Ovary (tissue), 9 donors: ENCODE results near the gene IMMP2L. TPM values are rescaled to one million over a fixed set of nuclear protein-coding genes. Genes with fewer than 3 reads are reported as not detected.

ENCODE experiments used
- DNase-seq, 5 donors: peaks; one replicate each; pipeline ENCODE4 v3.0.0-alpha.2; 2019 to 2020
- H3K27ac ChIP-seq, 2 donors: fragments of 200-600 bp; one replicate each; pipeline versions ENCODE4 v1.5.1 to v1.8.0; 2019 to 2022
- H3K27me3 ChIP-seq: fragments of 200-600 bp; one replicate; pipeline ENCODE4 v1.8.0; 2022
- H3K36me3 ChIP-seq: fragments of 200-600 bp; sonication (generic); one replicate; pipeline ENCODE4 v1.5.1; 2019
- H3K4me1 ChIP-seq: one replicate; pipeline ENCODE4 v1.8.1; 2013; ENCODE audit warnings: mild to moderate bottlenecking, moderate library complexity; ENCODE audit not compliant: insufficient read depth
- H3K4me3 ChIP-seq: fragments of 200-600 bp; sonication (generic); one replicate; pipeline ENCODE4 v1.5.1; 2017
- H3K9me3 ChIP-seq, 2 donors: fragments of 200-600 bp in 1 of 2; sonication (generic) in 1 of 2; one replicate each; pipeline versions ENCODE4 v1.5.1 to v1.8.1; 2013 to 2019; ENCODE audit warnings: mild to moderate bottlenecking in 1 of 2, moderate library complexity in 1 of 2
- EP300 ChIP-seq: sonication (generic); formaldehyde crosslinking; IDR thresholded peaks from one replicate; pipeline ENCODE4 v1.6.1; 2017; ENCODE audit warnings: antibody characterized with exemption
- POLR2A ChIP-seq: fragments of 450-650 bp; IDR thresholded peaks from one replicate; pipeline ENCODE4 v1.6.1; 2017; ENCODE audit warnings: antibody characterized with exemption, mild to moderate bottlenecking, moderate library complexity
- WGBS, 3 donors: extraction: QIAGEN DNeasy Blood & Tissue Kit in 1 of 3; methylation state at CpG; one replicate each; pipeline versions ENCODE4 v1.1.5 to v1.1.7; 2013 to 2017; 5-methylcytosine and 5-hydroxymethylcytosine counted together
- intact Hi-C, 4 donors: fragments of 100-400 bp; cut with DNase I; formaldehyde crosslinking; loops; one replicate each; pipeline versions ENCODE4 v1.11.0 to v1.15.1; 2022 to 2023
- polyA plus RNA-seq, 2 donors: library from polyadenylated mRNA; stranded (reverse); fragments of 200-250 nt in 1 of 2; fragments of 350-450 nt in 1 of 2; fragmentation: Illumina TruSeq in 1 of 2; extraction: RNeasy Lipid Tissue Mini Kit (QIAGEN cat#74804) in 1 of 2; gene quantifications; one replicate each; pipeline ENCODE4 v1.2.3, GENCODE V29; 2013 to 2014
- total RNA-seq, 7 donors: library from RNA; depleted of rRNA in 2 of 7; stranded (reverse); fragments of >200 nt in 2 of 7; fragmentation: NEBNext Ultra II Directional in 3 of 7; extraction: Animal tissue kit (Norgen Biotek cat#: 25700) in 3 of 7; gene quantifications; one replicate each; pipeline versions ENCODE4 v1.1.0 to v1.2.4, GENCODE V29; 2016 to 2023
- TF ChIP-seq, protein P1 (sequence below), 3 donors: fragments of 450-650 bp in 2 of 3; fragments of 200-600 bp in 1 of 3; IDR thresholded peaks; one replicate each; pipeline versions ENCODE4 v1.5.1 to v1.8.0; 2016 to 2022; ENCODE audit warnings: antibody characterized with exemption in 3 of 3, mild to moderate bottlenecking in 1 of 3
- donor health status: DM: no; HTN: no; CAD: no; lungs with moderate emphysema.
- donor health status: DM: no; HTN: no; CAD: no.
- donor health status: Bipolar disorder and iron deficiency.
- donor health status: DM: yes; HTN: yes; CAD: no.
- donor health status: DM: no; HTN: no; CAD: no.
- donor health status: DM: yes; HTN: yes; CAD: no.

The IMMP2L gene
- total and polyA plus RNA-seq, 9 donors = 19.5 to 36.9 (median 29.9) TPM

DNA sequence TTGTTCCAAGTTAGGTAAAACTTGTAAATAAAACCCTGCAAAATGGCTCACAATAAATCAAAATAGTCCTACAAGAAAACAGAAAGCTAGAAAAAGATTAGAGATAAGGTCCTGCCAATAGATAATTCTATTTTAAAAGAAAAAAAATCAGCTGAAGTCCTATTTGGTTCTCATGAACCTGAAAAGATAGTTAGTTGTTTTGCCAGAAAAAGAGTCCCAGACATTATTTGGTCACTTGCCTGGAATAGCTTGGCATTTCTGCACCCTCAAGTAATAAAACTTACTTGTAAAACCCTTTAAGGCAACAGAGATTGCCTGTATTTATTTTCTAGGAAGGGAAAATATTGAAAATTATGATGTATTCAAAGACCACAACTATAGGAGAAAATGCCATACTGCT lies 423.7 kb downstream of the IMMP2L start:
- Histone ChIP-seq H3K9me3 (no peaks in the 10 kb centered on the region), H3K27me3 (no peaks in the 10 kb centered on the region), H3K36me3 (no peaks in the 10 kb centered on the region), H3K4me3 (no peak overlapping the region), H3K4me1 (peaks cover 2% of the 10 kb centered on the region), H3K27ac (no peak overlapping the region)
- DNase-seq = no peak
- intact Hi-C loops = no loop called here
- TF ChIP-seq, protein P1, sequence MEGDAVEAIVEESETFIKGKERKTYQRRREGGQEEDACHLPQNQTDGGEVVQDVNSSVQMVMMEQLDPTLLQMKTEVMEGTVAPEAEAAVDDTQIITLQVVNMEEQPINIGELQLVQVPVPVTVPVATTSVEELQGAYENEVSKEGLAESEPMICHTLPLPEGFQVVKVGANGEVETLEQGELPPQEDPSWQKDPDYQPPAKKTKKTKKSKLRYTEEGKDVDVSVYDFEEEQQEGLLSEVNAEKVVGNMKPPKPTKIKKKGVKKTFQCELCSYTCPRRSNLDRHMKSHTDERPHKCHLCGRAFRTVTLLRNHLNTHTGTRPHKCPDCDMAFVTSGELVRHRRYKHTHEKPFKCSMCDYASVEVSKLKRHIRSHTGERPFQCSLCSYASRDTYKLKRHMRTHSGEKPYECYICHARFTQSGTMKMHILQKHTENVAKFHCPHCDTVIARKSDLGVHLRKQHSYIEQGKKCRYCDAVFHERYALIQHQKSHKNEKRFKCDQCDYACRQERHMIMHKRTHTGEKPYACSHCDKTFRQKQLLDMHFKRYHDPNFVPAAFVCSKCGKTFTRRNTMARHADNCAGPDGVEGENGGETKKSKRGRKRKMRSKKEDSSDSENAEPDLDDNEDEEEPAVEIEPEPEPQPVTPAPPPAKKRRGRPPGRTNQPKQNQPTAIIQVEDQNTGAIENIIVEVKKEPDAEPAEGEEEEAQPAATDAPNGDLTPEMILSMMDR (IDR thresholded peaks at IDR 0.05) = no peak
- TF ChIP-seq POLR2A (no peak), EP300 (no peak)

DNA sequence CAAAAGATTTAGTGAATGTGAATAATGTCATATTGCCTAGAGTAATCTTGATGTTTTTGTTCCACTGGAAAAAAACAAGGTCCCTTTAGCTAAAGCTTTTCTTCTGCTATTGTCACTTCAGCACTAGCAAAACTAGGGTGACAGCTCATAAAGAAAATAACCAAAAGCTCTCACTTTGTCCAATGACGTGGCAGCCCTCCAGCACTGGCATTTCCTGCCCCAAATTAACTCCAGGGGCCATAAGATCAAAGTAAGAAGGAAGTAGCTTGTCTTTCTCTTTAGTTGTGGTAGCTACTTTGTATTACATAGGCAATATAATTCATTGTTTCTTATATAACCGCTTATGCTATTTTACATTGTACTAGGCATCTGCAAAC lies 424.1 kb downstream of the IMMP2L start:
- Histone ChIP-seq H3K36me3 (no peaks in the 10 kb centered on the region), H3K27ac (no peak overlapping the region), H3K27me3 (no peaks in the 10 kb centered on the region), H3K9me3 (no peaks in the 10 kb centered on the region), H3K4me3 (no peak overlapping the region), H3K4me1 (peaks cover 2% of the 10 kb centered on the region)
- intact Hi-C loops = no loop called here
- WGBS, 3 donors = 49 to 64% (median 58%) methylated on average over 2 of the region's 2 CpGs
- TF ChIP-seq POLR2A = no peak
- TF ChIP-seq EP300 = no peak
- TF ChIP-seq, protein P1 (IDR thresholded peaks at IDR 0.05) = no peak
- peak in 1 of 5 donors; percentile 24 for DNase-seq

DNA sequence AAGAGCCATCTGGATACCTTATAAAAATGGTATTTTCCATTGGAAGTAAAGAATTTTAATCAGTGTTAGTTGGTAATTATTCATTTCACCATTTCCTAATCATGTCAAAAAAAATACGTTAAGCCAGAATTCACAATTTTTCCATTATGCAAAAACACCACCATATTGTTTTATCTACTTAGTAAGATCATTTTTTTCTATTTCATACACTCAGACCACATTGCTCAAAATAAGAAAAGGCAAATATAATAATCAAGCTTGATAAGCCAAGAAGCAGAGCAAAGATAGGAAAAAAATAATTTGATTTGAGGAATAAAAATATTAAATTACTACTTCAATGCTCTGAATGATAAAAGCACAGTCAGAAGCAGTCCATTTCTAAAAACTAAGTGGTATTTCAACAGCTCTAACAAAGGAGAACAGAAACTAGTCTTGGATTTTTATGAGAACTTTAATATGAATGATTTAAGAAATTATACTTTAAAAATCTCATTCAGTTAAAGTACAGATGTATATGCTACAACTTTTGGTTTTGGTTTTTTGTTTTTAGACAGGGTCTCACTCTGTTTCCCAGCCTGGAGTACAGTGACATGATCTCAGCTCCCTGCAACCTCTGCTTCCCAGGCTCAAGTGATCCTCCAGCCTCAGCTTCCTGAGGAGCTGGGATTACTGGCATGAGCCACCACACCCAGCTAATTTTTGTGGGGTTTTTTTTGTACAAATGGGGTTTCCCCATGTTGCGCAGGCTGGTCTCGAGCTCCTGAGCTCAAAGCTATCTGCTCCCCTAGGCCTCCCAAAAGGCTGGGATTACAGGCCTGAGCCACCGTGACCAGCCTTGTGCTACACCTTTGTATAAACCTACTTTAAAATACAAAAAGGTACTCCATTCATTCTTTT lies 424.7 kb downstream of the IMMP2L start:
- intact Hi-C loops = no loop called here
- H3K27ac ChIP-seq = no peak overlapping the region
- no peak overlapping the region for H3K4me3 ChIP-seq
- peaks cover 2% of the 10 kb centered on the region for H3K4me1 ChIP-seq
- DNase-seq = no peak
- TF ChIP-seq, protein P1 (IDR thresholded peaks at IDR 0.05) = no peak
- TF ChIP-seq EP300 (no peak), POLR2A (no peak)
- H3K27me3 ChIP-seq = no peaks in the 10 kb centered on the region
- no peaks in the 10 kb centered on the region for H3K9me3 ChIP-seq
- H3K36me3 ChIP-seq = no peaks in the 10 kb centered on the region
- WGBS, 3 donors = 88 to 90% (median 89%) methylated on average over 4 of the region's 4 CpGs

DNA sequence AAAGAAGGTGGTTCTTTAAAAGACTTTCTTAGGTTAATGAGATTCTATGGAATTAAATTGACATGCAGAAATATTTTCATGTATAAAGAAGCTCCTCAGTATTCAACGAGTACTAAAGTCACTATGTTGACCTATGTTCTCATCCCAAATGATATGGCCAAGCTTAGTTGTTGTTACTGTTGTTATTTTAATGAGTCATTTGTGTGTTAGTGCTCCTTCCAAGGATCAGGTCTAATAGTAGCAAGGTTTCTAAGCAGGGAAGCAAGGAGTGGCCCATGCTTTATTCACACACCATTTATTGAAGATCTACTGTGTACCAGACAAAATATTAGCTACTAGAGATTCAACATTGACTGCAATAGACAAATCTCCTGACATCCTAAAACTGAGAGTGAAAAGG lies 429.5 kb downstream of the IMMP2L start:
- Histone ChIP-seq H3K4me1 (peaks cover 1% of the 10 kb centered on the region), H3K4me3 (no peak overlapping the region), H3K27me3 (peaks cover 2% of the 10 kb centered on the region), H3K9me3 (no peaks in the 10 kb centered on the region), H3K36me3 (no peaks in the 10 kb centered on the region), H3K27ac (no peak overlapping the region)
- WGBS, 3 donors = 47 to 70% (median 54%) methylated on average over 1 of the region's 1 CpG
- no peak for TF ChIP-seq POLR2A
- TF ChIP-seq, protein P1 (IDR thresholded peaks at IDR 0.05) = no peak
- no peak for TF ChIP-seq EP300
- intact Hi-C loops = no loop called here
- no peak for DNase-seq
